Activated CD4-positive, alpha-beta T cell treated with anti-CD3 and anti-CD28 coated beads, Interleukin-2, Interleukin-6, amounts not matched to agents 100 ng/mL and 50 ng/mL, durations not matched to agents 16 hours and 8 hours (primary cell): ENCODE data around the gene EHBP1L1.

Experiments
- DNase-seq: peaks from one replicate; pipeline ENCODE4 v3.0.0-alpha.2; 2020

EHBP1L1 gene

GRCh38 chr11:65547446-65548125 lies 28.3 kb upstream of the EHBP1L1 start:
- DNase-seq = no peak

- no peak for DNase-seq
These were observed 27.5 kb upstream of the EHBP1L1 start for GRCh38 chr11:65548395-65548794.

- DNase-seq = no peak
These were observed 26.8 kb upstream of the EHBP1L1 start for GRCh38 chr11:65549096-65549495.

GRCh38 chr11:65551572-65552387 lies 24.1 kb upstream of the EHBP1L1 start:
- peak; percentile 75 for DNase-seq

- DNase-seq = no peak
These were observed 23.4 kb upstream of the EHBP1L1 start for GRCh38 chr11:65552388-65552951.

GRCh38 chr11:65553301-65554001 lies 22.4 kb upstream of the EHBP1L1 start:
- DNase-seq = peak; percentile 74

- DNase-seq = no peak
These were observed 21.6 kb upstream of the EHBP1L1 start for GRCh38 chr11:65554057-65554818.

GRCh38 chr11:65554842-65555430 lies 20.9 kb upstream of the EHBP1L1 start:
- no peak for DNase-seq

GRCh38 chr11:65555693-65556231 lies 20.1 kb upstream of the EHBP1L1 start:
- DNase-seq = no peak

- no peak for DNase-seq
These were observed 19.2 kb upstream of the EHBP1L1 start for GRCh38 chr11:65556470-65557279.

GRCh38 chr11:65557280-65558001 lies 18.4 kb upstream of the EHBP1L1 start:
- DNase-seq = no peak

GRCh38 chr11:65558002-65558929 lies 17.6 kb upstream of the EHBP1L1 start, which contains the start of gene LTBP3:
Gene LTBP3 (minus strand): TSS chr11:65558359. CDS start chr11:65557959, 400 bp downstream.
- peak; percentile 45 for DNase-seq

GRCh38 chr11:65558930-65559509 lies 16.8 kb upstream of the EHBP1L1 start:
- no peak for DNase-seq

GRCh38 chr11:65559535-65559934 lies 16.3 kb upstream of the EHBP1L1 start:
- no peak for DNase-seq

GRCh38 chr11:65559951-65560537 lies 15.8 kb upstream of the EHBP1L1 start:
- no peak for DNase-seq

GRCh38 chr11:65560555-65561418 lies 15.1 kb upstream of the EHBP1L1 start:
- DNase-seq = no peak

GRCh38 chr11:65562020-65562419 lies 13.8 kb upstream of the EHBP1L1 start:
- no peak for DNase-seq
